GM12878 (cell line): Measurements from ENCODE around the gene GLO1. TPM values are rescaled to one million over a fixed set of nuclear protein-coding genes. Genes with fewer than 3 reads are reported as not detected.
A peak's percentile ranks its signal among the peaks of the same experiment; 100 is the strongest.

ENCODE experiments used
- ATF7 ChIP-seq: fragments of 450-650 bp; IDR thresholded peaks from 2 replicates; pipeline ENCODE4 v1.6.1; 2016; ENCODE audit warnings: low read depth, mild to moderate bottlenecking
- BMI1 ChIP-seq: fragments of 450-650 bp; IDR thresholded peaks from 2 replicates; pipeline ENCODE4 v1.6.1; 2016; ENCODE audit warnings: mild to moderate bottlenecking, moderate library complexity, borderline replicate concordance
- CHD2 ChIP-seq: IDR thresholded peaks from 2 replicates; pipeline ENCODE4 v1.6.1; 2011; ENCODE audit warnings: low read depth, low read length, improper control_type of control experiment, borderline replicate concordance
- DPF2 ChIP-seq: fragments of 450-650 bp; IDR thresholded peaks from 2 replicates; pipeline ENCODE4 v1.6.1; 2017; ENCODE audit warnings: mild to moderate bottlenecking
- EED ChIP-seq: sonication (generic); IDR thresholded peaks from 2 replicates; pipeline ENCODE4 v1.6.1; 2016; ENCODE audit warnings: antibody characterized with exemption, low read depth
- EZH2 ChIP-seq: IDR thresholded peaks from 2 replicates; pipeline ENCODE4 v1.6.1; 2012; ENCODE audit warnings: low read depth, mild to moderate bottlenecking, control low read depth, inconsistent platforms, low read length, borderline replicate concordance; ENCODE audit not compliant: control insufficient read depth
- HDAC6 ChIP-seq: fragments of 200-600 bp; sonication (generic); IDR thresholded peaks from one replicate; pipeline ENCODE4 v1.8.0; 2017; ENCODE audit warnings: antibody characterized with exemption; ENCODE audit not compliant: unreplicated experiment
- IRF5 ChIP-seq: fragments of 450-650 bp; IDR thresholded peaks from 2 replicates; pipeline ENCODE4 v1.6.1; 2017; ENCODE audit warnings: borderline replicate concordance
- JUNB ChIP-seq: IDR thresholded peaks from 2 replicates; pipeline ENCODE4 v1.6.1; 2016; ENCODE audit warnings: antibody characterized with exemption, mild to moderate bottlenecking
- MAX ChIP-seq: IDR thresholded peaks from 2 replicates; pipeline ENCODE4 v1.6.1; 2012; ENCODE audit warnings: low read depth, low read length, improper control_type of control experiment
- MYB ChIP-seq: fragments of 150-350 bp; IDR thresholded peaks from 2 replicates; pipeline ENCODE4 v1.6.1; 2014; ENCODE audit warnings: mild to moderate bottlenecking, low read depth, low read length, borderline replicate concordance
- NFYB ChIP-seq: IDR thresholded peaks from 2 replicates; pipeline ENCODE4 v1.6.1; 2011; ENCODE audit warnings: low read depth, mild to moderate bottlenecking, low read length, improper control_type of control experiment, moderate library complexity; ENCODE audit not compliant: insufficient read depth
- SIX5 ChIP-seq: IDR thresholded peaks from 2 replicates; pipeline ENCODE4 v1.6.1; 2011; ENCODE audit warnings: mild to moderate bottlenecking, low read depth, low read length, moderate library complexity; ENCODE audit not compliant: severe bottlenecking
- SMC3 ChIP-seq: IDR thresholded peaks from 2 replicates; pipeline ENCODE4 v1.6.1; 2011; ENCODE audit warnings: low read length, improper control_type of control experiment, borderline replicate concordance
- STAT1 ChIP-seq: fragments of 450-650 bp; conservative IDR thresholded peaks from 2 replicates; pipeline ENCODE4 v1.6.1; 2014; ENCODE audit warnings: antibody characterized with exemption, mild to moderate bottlenecking
- STAT3 ChIP-seq: IDR thresholded peaks from 2 replicates; pipeline ENCODE4 v1.6.1; 2011; ENCODE audit warnings: low read depth, low read length, improper control_type of control experiment
- TCF7 ChIP-seq: IDR thresholded peaks from 2 replicates; pipeline ENCODE4 v1.6.1; 2014; ENCODE audit warnings: antibody characterized with exemption, borderline replicate concordance
- ZBTB11 ChIP-seq: fragments of 450-650 bp; formaldehyde crosslinking; IDR thresholded peaks from 2 replicates; pipeline ENCODE4 v1.5.0; 2022; ENCODE audit warnings: mild to moderate bottlenecking, missing genetic modification characterization
- ZBTB40 ChIP-seq: fragments of 450-650 bp; IDR thresholded peaks from 2 replicates; pipeline ENCODE4 v1.6.1; 2016; ENCODE audit warnings: mild to moderate bottlenecking, moderate library complexity, borderline replicate concordance
- ZSCAN29 ChIP-seq: fragments of 450-650 bp; IDR thresholded peaks from 2 replicates; pipeline ENCODE4 v1.6.1; 2017; ENCODE audit warnings: mild to moderate bottlenecking, moderate library complexity
- polyA plus RNA-seq, 11 experiments: library from polyadenylated mRNA; depleted of rRNA in 4 of 11; unstranded in 6 of 11; stranded (reverse) in 5 of 11; fragments of >200 nt; fragmentation: Nextera tagmentation in 4 of 11; fragmentation: Illumina TruSeq in 1 of 11; extraction: Ambion mirVana in 4 of 11; extraction: Trizol in 1 of 11; gene quantifications; 1 replicate in 1 of 11; 2 replicates in 10 of 11; pipeline versions ENCODE4 v1.2.1 to v1.2.3, GENCODE V29; 2011 to 2016; ENCODE audit warnings: inconsistent platforms in 2 of 11, missing spikeins in 2 of 11, low read depth in 1 of 11
- total RNA-seq, 4 experiments: library from RNA; depleted of rRNA in 3 of 4; stranded (reverse); fragments of >200 nt in 3 of 4; fragmentation: Illumina TruSeq in 1 of 4; extraction: Trizol in 1 of 4; gene quantifications; 2 replicates each; pipeline versions ENCODE4 v1.2.1 to v1.2.3, GENCODE V29; 2013 to 2021

GLO1 gene
- total and polyA plus RNA-seq, 10 of the 15 experiments (the other 5 are each of a cell fraction or from before 2014, with no cell fraction given): 105 to 227 (median 150) TPM

- no peak for TF ChIP-seq ZBTB40
- TF ChIP-seq MAX: no peak
- TF ChIP-seq IRF5: no peak
- TF ChIP-seq ZSCAN29: no peak
- no peak for TF ChIP-seq TCF7
- no peak for TF ChIP-seq STAT1
- no peak for TF ChIP-seq BMI1
- TF ChIP-seq STAT3: no peak
- TF ChIP-seq DPF2: no peak
- no peak for TF ChIP-seq HDAC6
- TF ChIP-seq JUNB: peak; percentile 53
- TF ChIP-seq SIX5: peak; percentile 10
- no peak for TF ChIP-seq ATF7
- no peak for TF ChIP-seq ZBTB11 (CRISPR knock-in tag)
- peak; percentile 62; the same call in 1 of the 2 replicates for TF ChIP-seq EED
- TF ChIP-seq SMC3: peak; percentile 47; the same call in 1 of the 2 replicates
- TF ChIP-seq CHD2: no peak
- no peak for TF ChIP-seq NFYB
- no peak for TF ChIP-seq MYB
- no peak for TF ChIP-seq EZH2
Observed at GRCh38 chr6:38671885-38672467, 31.0 kb downstream of the GLO1 start (continued).
